Thyroid gland (tissue), 4 donors: ENCODE measurements around the gene SLC25A21.

Experiments
- CTCF ChIP-seq, 6 experiments: fragments of 200-600 bp in 3 of 6; fragments of 450-650 bp in 3 of 6; sonication (generic) in 3 of 6; IDR thresholded peaks; one replicate each; pipeline ENCODE4 v1.5.1; 2016 to 2019; ENCODE audit warnings: antibody characterized with exemption in 6 of 6, mild to moderate bottlenecking in 2 of 6, inconsistent platforms in 1 of 6, moderate library complexity in 1 of 6
- POLR2A ChIP-seq, 2 donors: fragments of 450-650 bp; IDR thresholded peaks; one replicate each; pipeline ENCODE4 v1.6.1; 2017; ENCODE audit warnings: antibody characterized with exemption in 2 of 2, mild to moderate bottlenecking in 2 of 2, moderate library complexity in 1 of 2

- no peak for TF ChIP-seq CTCF (IDR thresholded peaks at IDR 0.05)
- no peak for TF ChIP-seq POLR2A (IDR thresholded peaks at IDR 0.05)
These were observed 669 bp upstream of the SLC25A21 start for GRCh38 chr14:37172936-37173614.
